Liver (tissue), 9 donors: ENCODE results near the gene CDH4. TPM values are rescaled to one million over a fixed set of nuclear protein-coding genes. Genes with fewer than 3 reads are reported as not detected.

Experiments used
- DNase-seq: peaks from one replicate; pipeline ENCODE4 v3.0.0-alpha.2; 2017; ENCODE audit warnings: low spot score
- H3K27ac ChIP-seq, 2 donors: one replicate each; pipeline ENCODE4 v1.7.0; 2013; ENCODE audit warnings: inconsistent platforms in 2 of 2, low read length in 2 of 2, control low read depth in 1 of 2, low read depth in 1 of 2, mild to moderate bottlenecking in 1 of 2
- H3K27me3 ChIP-seq, 4 donors: one replicate each; pipeline versions ENCODE4 v1.6.1 to v1.7.0; 2013; ENCODE audit warnings: low read length in 3 of 4, inconsistent platforms in 1 of 4, mild to moderate bottlenecking in 1 of 4, moderate library complexity in 1 of 4; ENCODE audit not compliant: control insufficient read depth in 4 of 4, insufficient read depth in 4 of 4
- H3K36me3 ChIP-seq, 4 donors: one replicate each; pipeline versions ENCODE4 v1.6.1 to v1.7.0; 2013; ENCODE audit warnings: low read length in 3 of 4, mild to moderate bottlenecking in 3 of 4, low read depth in 1 of 4, moderate library complexity in 1 of 4; ENCODE audit not compliant: control insufficient read depth in 4 of 4, insufficient read depth in 3 of 4
- H3K4me1 ChIP-seq, 4 donors: one replicate each; pipeline versions ENCODE4 v1.6.1 to v1.7.0; 2013; ENCODE audit warnings: low read length in 3 of 4, mild to moderate bottlenecking in 3 of 4, moderate library complexity in 1 of 4; ENCODE audit not compliant: control insufficient read depth in 4 of 4, insufficient read depth in 4 of 4
- H3K4me3 ChIP-seq, 3 donors: one replicate each; pipeline versions ENCODE4 v1.6.1 to v1.7.0; 2013; ENCODE audit warnings: low read length in 3 of 3, control low read depth in 1 of 3, low read depth in 1 of 3, mild to moderate bottlenecking in 1 of 3
- H3K9ac ChIP-seq, 2 donors: one replicate each; pipeline ENCODE4 v1.7.0; 2013; ENCODE audit warnings: low read length in 2 of 2, mild to moderate bottlenecking in 2 of 2, moderate library complexity in 2 of 2, control low read depth in 1 of 2, low read depth in 1 of 2
- H3K9me3 ChIP-seq, 4 donors: one replicate each; pipeline versions ENCODE4 v1.6.1 to v1.7.0; 2013; ENCODE audit warnings: low read length in 3 of 4; ENCODE audit not compliant: control insufficient read depth in 4 of 4
- CTCF ChIP-seq: fragments of 150-350 bp; IDR thresholded peaks from 2 replicates; pipeline ENCODE4 v1.5.1; 2017; ENCODE audit warnings: improper control_type of control experiment, low read depth, low read length; ENCODE audit not compliant: missing input control
- EGR1 ChIP-seq, 2 donors: IDR thresholded peaks; 2 replicates each; pipeline ENCODE4 v1.6.1; 2016 to 2018; ENCODE audit warnings: antibody characterized with exemption in 2 of 2, low read depth in 2 of 2
- FOXA1 ChIP-seq: IDR thresholded peaks from 2 replicates; pipeline ENCODE4 v1.6.1; 2016; ENCODE audit warnings: antibody characterized with exemption
- FOXA2 ChIP-seq: IDR thresholded peaks from 2 replicates; pipeline ENCODE4 v1.6.1; 2016; ENCODE audit warnings: antibody characterized with exemption
- GABPA ChIP-seq, 2 donors: IDR thresholded peaks in 1 of 2; conservative IDR thresholded peaks in 1 of 2; 2 replicates each; pipeline ENCODE4 v1.6.1; 2016; ENCODE audit warnings: antibody characterized with exemption in 2 of 2, mild to moderate bottlenecking in 1 of 2, moderate library complexity in 1 of 2
- HNF4A ChIP-seq, 2 donors: conservative IDR thresholded peaks; 2 replicates each; pipeline ENCODE4 v1.6.1; 2016; ENCODE audit warnings: antibody characterized with exemption in 2 of 2, mild to moderate bottlenecking in 2 of 2
- HNF4G ChIP-seq: IDR thresholded peaks from 2 replicates; pipeline ENCODE4 v1.6.1; 2016; ENCODE audit warnings: antibody characterized with exemption
- JUND ChIP-seq, 2 donors: IDR thresholded peaks; 2 replicates each; pipeline ENCODE4 v1.6.1; 2016; ENCODE audit warnings: antibody characterized with exemption in 2 of 2
- MAX ChIP-seq: IDR thresholded peaks from 2 replicates; pipeline ENCODE4 v1.6.1; 2016; ENCODE audit warnings: antibody characterized with exemption
- NR2F2 ChIP-seq: IDR thresholded peaks from 2 replicates; pipeline ENCODE4 v1.6.1; 2016; ENCODE audit warnings: antibody characterized with exemption
- RAD21 ChIP-seq, 2 donors: IDR thresholded peaks; 2 replicates each; pipeline ENCODE4 v1.6.1; 2016; ENCODE audit warnings: antibody characterized with exemption in 2 of 2, mild to moderate bottlenecking in 2 of 2
- REST ChIP-seq: IDR thresholded peaks from 2 replicates; pipeline ENCODE4 v1.6.1; 2016; ENCODE audit warnings: antibody characterized with exemption, mild to moderate bottlenecking
- RXRA ChIP-seq, 2 donors: IDR thresholded peaks; 2 replicates each; pipeline ENCODE4 v1.6.1; 2017 to 2018; ENCODE audit warnings: antibody characterized with exemption in 2 of 2, mild to moderate bottlenecking in 1 of 2
- SP1 ChIP-seq: IDR thresholded peaks from 2 replicates; pipeline ENCODE4 v1.6.1; 2018; ENCODE audit warnings: antibody characterized with exemption, mild to moderate bottlenecking
- TAF1 ChIP-seq: conservative IDR thresholded peaks from 2 replicates; pipeline ENCODE4 v1.6.1; 2016; ENCODE audit warnings: antibody characterized with exemption, mild to moderate bottlenecking
- YY1 ChIP-seq: IDR thresholded peaks from 2 replicates; pipeline ENCODE4 v1.6.1; 2016; ENCODE audit warnings: antibody characterized with exemption, mild to moderate bottlenecking
- ZBTB33 ChIP-seq: IDR thresholded peaks from 2 replicates; pipeline ENCODE4 v1.6.1; 2016; ENCODE audit warnings: antibody characterized with exemption
- WGBS: extraction: QIAGEN DNeasy Blood & Tissue Kit; methylation state at CpG from one replicate; pipeline ENCODE4 v1.1.7; 2013; 5-methylcytosine and 5-hydroxymethylcytosine counted together
- polyA plus RNA-seq, 2 donors: library from polyadenylated mRNA; stranded (reverse) in 1 of 2; unstranded in 1 of 2; fragments of 200-250 nt in 1 of 2; fragments of >200 nt in 1 of 2; fragmentation: Nextera tagmentation in 1 of 2; extraction: Ambion mirVana in 1 of 2; gene quantifications; one replicate each; pipeline versions ENCODE4 v1.2.1 to v1.2.3, GENCODE V29; 2013 to 2015
- total RNA-seq, 2 donors: library from RNA; depleted of rRNA; stranded (reverse); fragments of >200 nt; gene quantifications; one replicate each; pipeline ENCODE4 v1.2.3, GENCODE V29; 2014
- TF ChIP-seq, protein P1 (sequence below): IDR thresholded peaks from 2 replicates; pipeline ENCODE4 v1.6.1; 2016; ENCODE audit warnings: antibody characterized with exemption
- donor health status: healthy.
- donor health status: healthy.
- donor health status: healthy.
- donor health status: healthy.
- donor health status: healthy.

Gene CDH4
- total and polyA plus RNA-seq, 4 donors, result 0.03 to 0.25 (median 0.19) TPM; not detected in 1

DNA sequence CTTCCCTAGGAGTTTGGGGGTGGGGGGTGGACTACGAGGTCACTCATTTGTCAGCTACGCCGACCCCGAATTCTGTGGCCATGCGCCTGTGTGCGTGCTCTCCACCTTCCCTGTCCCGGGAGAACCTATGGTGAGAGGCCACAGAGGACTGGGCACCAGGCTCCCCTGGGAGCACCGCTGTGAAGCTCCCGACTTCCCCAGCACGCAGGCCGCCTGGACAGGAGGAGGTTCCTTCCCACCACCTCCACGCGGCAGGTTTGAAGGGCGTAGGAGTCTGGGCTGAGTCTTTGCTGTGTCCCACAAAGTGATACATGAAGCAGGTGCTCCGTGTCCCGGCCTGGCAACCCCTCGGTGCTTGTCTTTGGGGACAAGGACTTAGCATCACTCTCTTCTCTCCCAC is 107.2 kb downstream of the CDH4 start:
- no peak overlapping the region for H3K27ac ChIP-seq
- no peaks in the 10 kb centered on the region for H3K4me1 ChIP-seq
- H3K27me3 ChIP-seq, result no peaks in the 10 kb centered on the region
- no peak overlapping the region for H3K4me3 ChIP-seq
- no peaks in the 10 kb centered on the region for H3K36me3 ChIP-seq
- no peak for TF ChIP-seq REST
- no peak for TF ChIP-seq FOXA2
- TF ChIP-seq HNF4A (conservative IDR thresholded peaks at IDR 0.05), result no peak
- no peak for TF ChIP-seq NR2F2
- TF ChIP-seq, protein P1, sequence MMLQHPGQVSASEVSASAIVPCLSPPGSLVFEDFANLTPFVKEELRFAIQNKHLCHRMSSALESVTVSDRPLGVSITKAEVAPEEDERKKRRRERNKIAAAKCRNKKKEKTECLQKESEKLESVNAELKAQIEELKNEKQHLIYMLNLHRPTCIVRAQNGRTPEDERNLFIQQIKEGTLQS, result no peak
- no peak for TF ChIP-seq SP1
- TF ChIP-seq RAD21 (IDR thresholded peaks at IDR 0.05), result no peak
- TF ChIP-seq CTCF, result no peak
- no peak for TF ChIP-seq JUND (IDR thresholded peaks at IDR 0.05)
- no peak for TF ChIP-seq HNF4G
- TF ChIP-seq EGR1 (IDR thresholded peaks at IDR 0.05; ENCODE audit: low read depth in 2 of 2), result no peak
- TF ChIP-seq MAX, result no peak
- TF ChIP-seq TAF1, result no peak
- TF ChIP-seq GABPA (IDR thresholded peaks at IDR 0.05 in 1 of 2, conservative IDR thresholded peaks at IDR 0.05 in 1 of 2), result no peak
- TF ChIP-seq ZBTB33, result no peak
- TF ChIP-seq RXRA (IDR thresholded peaks at IDR 0.05), result no peak
- TF ChIP-seq FOXA1, result no peak
- no peak for TF ChIP-seq YY1
- H3K9ac ChIP-seq, result no peak overlapping the region
- WGBS, result 69% methylated on average over 17 of the region's 17 CpGs
- H3K9me3 ChIP-seq, result no peaks in the 10 kb centered on the region
- no peak for DNase-seq

DNA sequence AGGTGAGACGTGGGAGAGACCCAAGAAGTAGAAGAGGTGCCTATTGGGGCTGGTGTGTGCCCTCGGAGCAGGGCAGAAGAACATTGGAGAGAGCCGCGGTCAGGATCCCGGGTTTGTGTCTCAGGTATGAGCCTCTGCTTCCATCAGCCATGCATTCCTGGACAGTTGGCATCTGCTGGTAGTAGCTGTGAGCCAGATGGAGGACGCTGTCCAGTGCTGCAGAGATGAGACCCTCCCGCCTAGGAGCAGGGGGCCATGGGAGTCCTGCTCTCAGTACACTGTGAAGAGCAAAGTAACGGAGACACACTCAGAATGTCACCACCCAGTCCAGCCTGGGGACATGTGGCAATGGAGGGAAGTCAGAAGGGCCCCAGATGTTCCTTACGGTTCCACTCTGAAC is 108.2 kb downstream of the CDH4 start:
- Histone ChIP-seq H3K36me3 (no peaks in the 10 kb centered on the region), H3K27me3 (no peaks in the 10 kb centered on the region), H3K9ac (no peak overlapping the region), H3K27ac (no peak overlapping the region), H3K4me1 (no peaks in the 10 kb centered on the region), H3K4me3 (no peak overlapping the region), H3K9me3 (no peaks in the 10 kb centered on the region)
- DNase-seq, result no peak
- WGBS, result 63% methylated on average over 9 of the region's 9 CpGs
- TF ChIP-seq RAD21 (IDR thresholded peaks at IDR 0.05), result no peak
- TF ChIP-seq CTCF, result no peak
- no peak for TF ChIP-seq YY1
- no peak for TF ChIP-seq HNF4G
- no peak for TF ChIP-seq GABPA (IDR thresholded peaks at IDR 0.05 in 1 of 2, conservative IDR thresholded peaks at IDR 0.05 in 1 of 2)
- TF ChIP-seq REST, result no peak
- no peak for TF ChIP-seq SP1
